GM12801 (cell line): ENCODE data around the gene PGAP6.

Experiments
- TF ChIP-seq, protein P1 (sequence below): IDR thresholded peaks from one replicate; pipeline ENCODE4 v1.5.1; 2011; ENCODE audit warnings: control low read depth; ENCODE audit not compliant: insufficient read length; ENCODE audit errors: extremely low read depth

PGAP6 gene

DNA sequence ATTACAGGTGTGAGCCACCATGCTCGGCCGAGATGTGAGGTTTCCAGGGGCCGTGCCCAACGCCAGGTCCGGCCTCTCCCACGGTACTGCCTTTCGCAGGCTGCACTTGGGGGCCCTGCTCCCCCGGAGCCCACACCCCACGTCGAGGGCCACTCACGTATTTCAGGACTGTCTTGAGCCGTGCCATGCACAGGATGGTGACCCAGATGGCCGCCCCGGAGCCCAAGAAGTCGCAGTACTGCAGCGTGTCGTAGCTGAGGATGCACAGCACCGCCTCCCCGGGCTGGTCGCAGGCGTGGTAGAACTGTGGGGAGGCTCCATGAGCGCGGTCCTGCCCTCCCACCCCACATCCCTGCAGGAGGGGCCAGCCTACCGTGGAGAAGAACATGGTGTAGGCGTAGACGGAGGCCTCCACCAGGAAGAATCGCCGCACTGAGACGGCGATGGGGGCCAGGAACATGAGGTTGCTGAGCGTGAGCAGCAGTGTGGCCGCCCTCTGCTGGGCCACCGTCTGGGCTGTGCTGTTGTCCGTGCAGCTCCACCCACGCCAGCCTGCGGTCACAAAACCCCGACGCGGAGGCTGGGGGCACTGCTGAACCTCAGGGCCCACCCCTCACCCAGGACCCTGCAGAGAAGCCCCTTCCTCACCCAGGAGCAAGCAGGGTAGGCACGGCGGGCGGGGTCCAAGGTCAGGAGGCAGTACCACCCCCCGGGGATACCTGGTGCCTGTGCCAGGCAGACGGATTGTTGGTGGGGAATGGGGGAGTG lies 7.7 kb downstream of the PGAP6 start:
- TF ChIP-seq, protein P1, sequence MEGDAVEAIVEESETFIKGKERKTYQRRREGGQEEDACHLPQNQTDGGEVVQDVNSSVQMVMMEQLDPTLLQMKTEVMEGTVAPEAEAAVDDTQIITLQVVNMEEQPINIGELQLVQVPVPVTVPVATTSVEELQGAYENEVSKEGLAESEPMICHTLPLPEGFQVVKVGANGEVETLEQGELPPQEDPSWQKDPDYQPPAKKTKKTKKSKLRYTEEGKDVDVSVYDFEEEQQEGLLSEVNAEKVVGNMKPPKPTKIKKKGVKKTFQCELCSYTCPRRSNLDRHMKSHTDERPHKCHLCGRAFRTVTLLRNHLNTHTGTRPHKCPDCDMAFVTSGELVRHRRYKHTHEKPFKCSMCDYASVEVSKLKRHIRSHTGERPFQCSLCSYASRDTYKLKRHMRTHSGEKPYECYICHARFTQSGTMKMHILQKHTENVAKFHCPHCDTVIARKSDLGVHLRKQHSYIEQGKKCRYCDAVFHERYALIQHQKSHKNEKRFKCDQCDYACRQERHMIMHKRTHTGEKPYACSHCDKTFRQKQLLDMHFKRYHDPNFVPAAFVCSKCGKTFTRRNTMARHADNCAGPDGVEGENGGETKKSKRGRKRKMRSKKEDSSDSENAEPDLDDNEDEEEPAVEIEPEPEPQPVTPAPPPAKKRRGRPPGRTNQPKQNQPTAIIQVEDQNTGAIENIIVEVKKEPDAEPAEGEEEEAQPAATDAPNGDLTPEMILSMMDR: no peak

DNA sequence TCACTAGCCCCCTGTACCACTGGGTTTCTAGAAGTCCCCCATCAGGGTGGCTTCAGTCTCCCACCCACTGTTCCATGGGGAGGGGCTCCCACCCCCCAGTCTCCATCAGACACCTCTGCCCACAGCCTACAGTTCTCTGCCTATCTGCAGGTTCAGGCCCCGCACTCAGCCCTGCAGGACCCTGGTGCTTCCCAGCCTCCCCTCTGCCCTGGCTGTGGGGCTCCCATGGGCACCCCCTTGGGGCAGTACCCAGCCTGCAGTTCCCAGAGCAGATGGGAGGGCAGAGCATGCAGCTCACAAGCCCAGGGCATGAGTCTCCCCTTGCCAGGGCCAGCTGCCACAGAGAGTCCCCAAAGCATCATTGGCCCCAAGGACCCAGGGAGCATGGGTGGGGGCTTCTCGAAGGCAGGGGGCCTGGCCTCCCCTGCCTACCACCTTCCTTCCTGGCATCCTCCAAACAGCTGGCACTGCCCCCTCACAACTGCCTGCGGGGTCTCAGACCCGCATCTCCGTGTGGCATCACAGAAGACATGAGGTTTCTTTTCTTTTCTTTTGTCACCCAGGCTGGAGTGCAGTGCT lies 8.7 kb downstream of the PGAP6 start:
- TF ChIP-seq, protein P1: no peak

DNA sequence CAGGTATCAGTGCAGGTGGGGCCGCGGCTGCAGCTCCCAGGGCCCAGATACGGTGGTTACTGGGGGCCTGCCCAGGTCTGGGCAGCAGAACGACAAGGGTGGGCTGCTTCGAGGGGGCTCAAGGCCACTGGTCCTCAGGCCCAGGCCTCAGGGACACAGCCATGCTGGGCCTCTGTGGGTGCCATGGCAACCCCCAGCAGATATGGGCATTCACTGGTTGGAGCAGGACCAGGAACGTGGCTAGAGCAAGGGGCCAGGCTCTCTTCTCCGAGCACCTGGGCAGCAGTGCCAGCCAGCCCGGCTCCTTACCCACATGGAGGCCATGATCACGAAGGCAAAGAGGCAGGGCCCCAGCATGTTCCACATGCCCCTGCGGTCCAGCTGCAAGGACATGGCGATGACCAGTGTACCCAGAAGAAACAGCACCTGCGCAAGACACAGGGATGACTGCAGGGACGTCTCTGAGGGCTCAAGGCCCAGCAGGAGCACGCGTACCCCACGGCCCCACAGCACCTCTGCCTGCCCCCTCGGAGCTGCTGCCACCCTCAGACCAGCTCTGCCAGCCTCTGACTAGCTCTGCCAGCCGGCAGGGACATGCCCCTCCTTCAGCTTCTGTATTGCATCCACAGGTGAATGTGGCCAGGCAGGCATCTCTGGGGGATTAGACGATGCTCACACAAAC lies 9.3 kb downstream of the PGAP6 start:
- TF ChIP-seq, protein P1: no peak

DNA sequence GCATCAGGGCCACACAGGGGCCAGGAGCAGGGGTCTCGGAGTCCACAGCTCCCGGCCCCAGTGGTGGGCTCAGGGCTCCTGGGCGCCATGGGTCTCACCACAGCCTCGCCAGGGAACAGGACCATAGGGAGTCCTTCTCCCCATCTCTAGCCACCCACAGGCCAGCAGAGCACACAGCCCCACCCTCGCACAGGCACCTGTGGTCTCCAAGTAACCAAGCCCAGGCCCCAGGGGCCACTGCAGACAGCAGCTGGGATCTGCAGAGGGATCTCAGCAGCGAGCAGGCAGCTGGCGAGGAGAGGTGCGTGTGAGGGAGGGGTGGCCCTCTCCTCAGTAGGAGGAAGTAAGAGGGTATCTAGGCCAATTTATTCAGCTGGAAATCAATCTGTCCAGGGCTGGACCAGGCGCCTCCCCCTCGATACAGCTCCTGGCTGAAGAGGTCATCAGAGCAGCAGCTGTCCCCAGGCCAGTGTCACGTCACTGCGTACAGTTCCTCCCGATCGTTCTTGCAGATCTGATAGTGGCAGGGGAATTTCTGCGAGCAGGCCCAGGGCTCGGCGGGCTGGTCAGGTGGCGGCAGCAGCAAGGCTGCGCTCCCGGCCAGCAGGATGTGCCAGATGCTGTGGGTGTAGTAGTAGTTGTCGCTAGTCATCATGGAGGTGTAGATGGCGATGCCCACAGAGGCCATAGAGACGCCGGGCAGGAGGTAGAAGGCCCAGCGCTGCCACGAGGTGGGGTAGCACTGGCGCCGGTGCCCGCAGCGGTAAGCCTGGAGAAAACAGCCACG lies 10.1 kb downstream of the PGAP6 start:
- TF ChIP-seq, protein P1: no peak

DNA sequence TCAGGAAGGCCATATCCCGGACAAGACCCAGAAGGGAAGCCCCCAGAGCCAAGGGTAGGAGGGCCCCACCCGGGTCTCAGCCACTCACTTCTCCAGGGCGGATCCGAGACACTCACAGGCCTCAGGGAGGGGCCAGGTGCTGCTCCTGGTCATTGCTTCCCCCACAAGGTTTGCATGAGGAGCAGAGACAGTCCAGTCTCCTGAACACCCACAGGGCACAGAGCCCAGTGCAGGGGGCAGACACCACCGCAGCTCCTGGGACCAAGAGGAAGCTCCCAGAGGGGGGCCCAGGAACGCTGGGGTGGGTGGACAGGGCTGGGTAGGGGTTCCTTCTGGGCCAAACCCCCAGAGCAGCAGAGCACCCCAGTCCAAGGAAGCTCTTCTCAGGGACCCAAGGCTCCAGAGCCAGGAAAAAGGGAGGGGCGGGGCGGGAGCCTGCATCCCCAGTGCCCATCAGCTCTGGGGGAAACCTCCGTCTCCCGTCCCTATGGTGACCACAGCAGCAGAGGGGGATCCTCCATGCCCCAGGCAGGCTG lies 10.7 kb downstream of the PGAP6 start:
- TF ChIP-seq, protein P1: no peak

DNA sequence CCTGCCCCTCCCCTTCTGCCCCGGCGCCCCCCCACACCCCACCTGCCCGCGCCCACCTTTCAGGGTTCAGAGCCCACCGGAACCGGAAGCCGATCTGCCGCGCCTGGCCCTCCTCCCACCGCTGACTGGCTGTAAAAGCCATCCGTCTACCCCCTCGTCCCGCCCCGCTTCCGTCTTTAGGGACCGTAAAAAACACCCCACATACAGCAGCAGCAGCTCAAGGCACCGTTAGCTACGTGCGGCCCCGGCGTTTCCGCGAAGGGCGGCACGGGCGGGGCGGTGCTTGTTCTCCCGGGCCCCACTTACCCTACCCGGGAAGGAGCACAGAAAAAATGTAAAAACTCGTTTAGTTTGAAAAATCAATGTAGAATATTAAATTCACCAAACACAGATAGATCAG lies 11.3 kb downstream of the PGAP6 start, which contains the start of gene MRPL28:
Gene MRPL28 (minus strand): TSS at position 96 of the 400 bp plus-strand sequence. CDS start 320 bp downstream, outside the sequence.
- TF ChIP-seq, protein P1: no peak
